ENCODE results near the gene ELMOD3.
A peak's percentile ranks its signal among the peaks of the same experiment; 100 is the strongest.

Gene ELMOD3

GRCh38 chr2:85421260-85422071, 66.9 kb downstream of the ELMOD3 start:
- H3K27ac ChIP-seq = peak overlapping the region; percentile 28
- no peaks in the 10 kb centered on the region for H3K27me3 ChIP-seq (replicated peaks)
- in situ Hi-C loops (cut with HindIII; ENCODE audit: low pct_ligation_motif_present, low sequenced_read_pairs) = no loop called here
- H3K4me3 ChIP-seq (ENCODE audit: low read depth, low read length) = no peak overlapping the region
- TF ChIP-seq CTCF (IDR thresholded peaks at IDR 0.05; ENCODE audit: low read depth, low read length, missing control alignments) = no peak
- DNase-seq = no peak
- no peaks in the 10 kb centered on the region for H3K36me3 ChIP-seq (replicated peaks)

DNA sequence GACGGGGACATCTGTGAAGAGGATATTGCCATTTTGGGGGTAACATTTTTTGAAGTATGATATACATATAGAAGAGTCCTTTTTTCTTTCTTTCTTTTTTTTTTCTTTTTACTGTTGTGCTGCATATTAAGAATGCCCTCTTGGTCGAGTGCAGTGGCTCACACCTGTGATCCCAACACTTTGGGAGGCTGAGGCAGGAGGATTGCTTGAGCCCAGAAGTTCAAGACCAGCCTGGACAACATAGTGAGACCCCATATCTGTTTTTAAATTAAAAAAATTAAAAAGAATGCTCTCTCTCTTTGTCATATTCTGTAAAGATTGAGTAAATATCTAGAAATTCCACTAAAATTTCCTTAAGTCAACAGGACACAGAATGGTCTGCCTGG, 67.5 kb downstream of the ELMOD3 start:
- Histone ChIP-seq H3K27me3 (replicated peaks) (no peaks in the 10 kb centered on the region), H3K36me3 (replicated peaks) (no peaks in the 10 kb centered on the region), H3K4me3 (ENCODE audit: low read depth, low read length) (no peak overlapping the region), H3K27ac (no peak overlapping the region)
- in situ Hi-C loops (cut with HindIII; ENCODE audit: low pct_ligation_motif_present, low sequenced_read_pairs) = no loop called here
- DNase-seq = no peak
- TF ChIP-seq CTCF (IDR thresholded peaks at IDR 0.05; ENCODE audit: low read depth, low read length, missing control alignments) = no peak

DNA sequence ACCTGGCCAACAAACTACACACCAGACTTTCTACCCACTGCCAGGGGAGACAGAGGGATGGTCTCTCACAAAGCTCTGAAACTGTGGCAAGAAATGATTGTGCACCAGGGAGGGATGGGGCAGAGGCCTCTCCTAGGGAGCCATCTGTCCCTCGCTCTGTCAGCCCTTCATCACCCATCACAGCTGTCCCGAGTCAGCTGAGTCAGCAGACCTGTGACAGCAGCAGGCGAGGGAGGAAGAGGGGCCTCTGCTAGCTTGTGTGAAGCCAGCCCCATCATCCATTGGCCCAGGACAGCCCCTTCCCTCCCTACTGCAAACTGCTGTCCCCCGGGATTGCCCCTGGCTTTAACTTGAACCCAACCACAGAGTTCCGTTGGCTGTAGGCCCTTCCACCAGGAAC, 69.0 kb downstream of the ELMOD3 start:
- TF ChIP-seq CTCF (IDR thresholded peaks at IDR 0.05; ENCODE audit: low read depth, low read length, missing control alignments) = no peak
- no peak overlapping the region for H3K4me3 ChIP-seq (ENCODE audit: low read depth, low read length)
- H3K27ac ChIP-seq = no peak overlapping the region
- no peak for DNase-seq
- no peaks in the 10 kb centered on the region for H3K36me3 ChIP-seq (replicated peaks)
- in situ Hi-C loops (cut with HindIII; ENCODE audit: low pct_ligation_motif_present, low sequenced_read_pairs) = no loop called here
- H3K27me3 ChIP-seq (replicated peaks) = no peaks in the 10 kb centered on the region

DNA sequence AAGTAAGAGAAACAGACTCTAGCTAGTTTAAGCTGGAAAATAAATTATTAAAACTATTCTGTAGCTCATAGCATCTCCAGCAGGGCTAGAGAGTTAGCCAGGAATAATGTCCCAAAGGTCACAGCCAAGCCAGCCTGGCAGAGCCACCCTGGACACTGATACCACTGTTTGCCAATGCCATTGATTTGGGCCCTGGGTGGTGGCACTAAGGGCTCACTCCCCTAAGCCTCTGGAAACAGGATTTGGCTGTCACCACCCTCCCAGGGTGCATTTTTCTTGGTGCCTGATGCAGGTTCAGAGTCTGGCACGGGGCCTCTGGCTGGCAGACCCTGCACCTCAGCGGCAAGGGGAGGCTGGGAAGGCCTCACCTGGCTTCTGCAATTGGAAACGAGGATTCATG, 71.0 kb downstream of the ELMOD3 start:
- H3K27me3 ChIP-seq (replicated peaks) = no peaks in the 10 kb centered on the region
- DNase-seq = no peak
- no peaks in the 10 kb centered on the region for H3K36me3 ChIP-seq (replicated peaks)
- H3K27ac ChIP-seq = no peak overlapping the region
- no peak for TF ChIP-seq CTCF (IDR thresholded peaks at IDR 0.05; ENCODE audit: low read depth, low read length, missing control alignments)
- in situ Hi-C loops (cut with HindIII; ENCODE audit: low pct_ligation_motif_present, low sequenced_read_pairs) = no loop called here
- no peak overlapping the region for H3K4me3 ChIP-seq (ENCODE audit: low read depth, low read length)

GRCh38 chr2:85427300-85427835, 72.8 kb downstream of the ELMOD3 start:
- Histone ChIP-seq H3K27me3 (replicated peaks) (no peaks in the 10 kb centered on the region), H3K27ac (no peak overlapping the region), H3K4me3 (ENCODE audit: low read depth, low read length) (no peak overlapping the region), H3K36me3 (replicated peaks) (no peaks in the 10 kb centered on the region)
- no peak for DNase-seq
- in situ Hi-C loops (cut with HindIII; ENCODE audit: low pct_ligation_motif_present, low sequenced_read_pairs) = no loop called here
- no peak for TF ChIP-seq CTCF (IDR thresholded peaks at IDR 0.05; ENCODE audit: low read depth, low read length, missing control alignments)
